GM13976 (cell line): ENCODE measurements around the gene ANGEL2.

ENCODE experiments used
- DNase-seq: peaks from one replicate; pipeline ENCODE4 v3.0.0; 2012; ENCODE audit warnings: low spot score
- CTCF ChIP-seq: IDR thresholded peaks from 2 replicates; pipeline ENCODE4 v1.5.1; 2012; ENCODE audit warnings: borderline replicate concordance, mild to moderate bottlenecking; ENCODE audit not compliant: insufficient read depth; ENCODE audit errors: extremely low read depth, missing control alignments, control extremely low read depth
- in situ Hi-C: fragments of 300-500 bp; cut with MboI; formaldehyde crosslinking; loops from one replicate; pipeline ENCODE4 v1.12.0; 2022; ENCODE audit warnings: low sequenced_read_pairs, mixed read lengths, inconsistent platforms; ENCODE audit not compliant: unreplicated experiment

ANGEL2 gene

GRCh38 chr1:212955098-212955497 lies 60.6 kb downstream of the ANGEL2 start:
- in situ Hi-C loops, result no loop called here
- peak; percentile 67 for DNase-seq
- no peak for TF ChIP-seq CTCF

DNA sequence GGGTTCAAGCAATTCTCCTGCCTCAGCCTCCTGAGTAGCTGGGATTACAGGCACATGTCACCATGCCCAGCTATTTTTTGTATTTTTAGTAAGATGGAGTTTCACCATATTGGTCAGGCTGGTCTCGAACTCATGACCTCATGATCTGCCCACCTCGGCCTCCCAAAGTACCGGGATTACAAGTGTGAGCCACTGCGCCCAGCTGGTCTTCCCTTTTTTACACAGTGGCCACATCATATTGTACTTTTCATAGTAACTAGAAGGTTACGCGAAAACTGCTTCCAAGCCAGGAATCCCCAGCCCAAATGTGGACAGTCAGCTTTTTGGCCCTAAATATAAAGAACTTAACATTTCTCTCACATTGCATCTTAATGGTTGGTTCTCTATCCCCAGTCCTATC lies 61.2 kb downstream of the ANGEL2 start:
- DNase-seq, result no peak
- no peak for TF ChIP-seq CTCF
- in situ Hi-C loops, result no loop called here

GRCh38 chr1:212953321-212953720 lies 62.3 kb downstream of the ANGEL2 start:
- TF ChIP-seq CTCF, result no peak
- in situ Hi-C loops, result no loop called here
- no peak for DNase-seq

GRCh38 chr1:212952641-212952976 lies 63.1 kb downstream of the ANGEL2 start:
- in situ Hi-C loops, result no loop called here
- TF ChIP-seq CTCF, result no peak
- no peak for DNase-seq

- DNase-seq, result no peak
- in situ Hi-C loops, result no loop called here
Measured at GRCh38 chr1:212951947-212952640, 63.6 kb downstream of the ANGEL2 start.

DNA sequence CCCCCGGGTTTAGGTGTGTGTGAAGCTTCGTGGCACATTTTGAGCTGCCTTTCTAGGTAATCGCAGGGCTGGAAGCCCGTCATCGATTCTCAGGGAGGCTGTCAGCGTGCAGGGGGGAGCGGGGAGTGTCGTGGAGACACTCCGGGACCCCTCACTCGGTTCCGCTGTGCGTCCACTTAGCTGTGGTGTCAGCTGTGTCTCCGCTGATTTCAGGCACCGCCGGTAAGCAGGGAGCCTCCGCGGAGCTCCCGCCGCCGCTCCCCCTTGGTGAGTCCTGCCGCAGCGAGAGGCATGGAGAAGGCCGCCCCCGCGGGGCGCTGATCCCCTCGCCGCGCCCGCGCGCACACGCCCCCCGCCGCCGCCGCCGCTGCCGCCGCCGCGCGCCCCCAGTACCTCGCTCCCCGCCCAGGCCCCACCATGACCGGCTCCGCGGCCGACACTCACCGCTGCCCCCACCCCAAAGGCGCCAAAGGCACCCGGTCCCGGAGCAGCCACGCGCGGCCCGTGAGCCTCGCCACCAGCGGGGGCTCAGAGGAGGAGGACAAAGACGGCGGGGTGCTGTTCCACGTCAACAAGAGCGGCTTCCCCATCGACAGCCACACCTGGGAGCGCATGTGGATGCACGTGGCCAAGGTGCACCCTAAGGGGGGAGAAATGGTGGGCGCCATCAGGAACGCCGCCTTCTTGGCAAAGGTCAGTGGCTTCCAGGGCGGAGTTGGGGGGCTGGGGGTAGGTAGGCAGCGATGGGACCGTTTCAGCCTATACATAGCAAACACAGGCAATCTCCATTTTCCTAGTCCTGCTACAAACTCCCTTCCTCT lies 64.3 kb downstream of the ANGEL2 start:
- in situ Hi-C loops, result no loop called here
- no peak for DNase-seq
- no peak for TF ChIP-seq CTCF

More at GRCh38 chr1:212951947-212952640, 63.6 kb downstream of the ANGEL2 start:
- no peak for TF ChIP-seq CTCF
